Ramos (cell line): ENCODE results near the gene AJAP1.

Source experiments
- in situ Hi-C: fragments of 300-500 bp; cut with MboI; formaldehyde crosslinking; loops from one replicate; pipeline ENCODE4 v1.14.3; 2022; ENCODE audit warnings: low sequenced_read_pairs; ENCODE audit not compliant: unreplicated experiment

Gene AJAP1

GRCh38 chr1:4674117-4674516 is 19.7 kb downstream of the AJAP1 start:
- in situ Hi-C loops, result loop anchor here (25.0 kb wide), 1 partner anchor 138 kb away; no protein-coding TSS in a partner anchor

- in situ Hi-C loops, result loop anchor here (25.0 kb wide), 1 partner anchor 138 kb away; no protein-coding TSS in a partner anchor
Measured at GRCh38 chr1:4674676-4675075, 20.3 kb downstream of the AJAP1 start.

- in situ Hi-C loops, result no loop called here
Measured at GRCh38 chr1:4675454-4676186, 21.2 kb downstream of the AJAP1 start.

GRCh38 chr1:4676253-4676652 is 21.8 kb downstream of the AJAP1 start:
- in situ Hi-C loops, result no loop called here

- in situ Hi-C loops, result no loop called here
Measured at GRCh38 chr1:4677608-4678007, 23.2 kb downstream of the AJAP1 start.

- in situ Hi-C loops, result no loop called here
Measured at GRCh38 chr1:4678066-4678717, 23.8 kb downstream of the AJAP1 start.

- in situ Hi-C loops, result no loop called here
Measured at GRCh38 chr1:4681026-4681425, 26.6 kb downstream of the AJAP1 start.

- in situ Hi-C loops, result no loop called here
Measured at GRCh38 chr1:4682607-4683220, 28.3 kb downstream of the AJAP1 start.

GRCh38 chr1:4684136-4684535 is 29.7 kb downstream of the AJAP1 start:
- in situ Hi-C loops, result no loop called here

GRCh38 chr1:4684864-4685522 is 30.6 kb downstream of the AJAP1 start:
- in situ Hi-C loops, result no loop called here

- in situ Hi-C loops, result no loop called here
Measured at GRCh38 chr1:4685523-4685865, 31.1 kb downstream of the AJAP1 start.

GRCh38 chr1:4687943-4688342 is 33.5 kb downstream of the AJAP1 start:
- in situ Hi-C loops, result no loop called here

- in situ Hi-C loops, result no loop called here
Measured at GRCh38 chr1:4689271-4689935, 35.0 kb downstream of the AJAP1 start.

GRCh38 chr1:4689941-4690635 is 35.7 kb downstream of the AJAP1 start:
- in situ Hi-C loops, result no loop called here

GRCh38 chr1:4690951-4691675 is 36.7 kb downstream of the AJAP1 start:
- in situ Hi-C loops, result no loop called here

GRCh38 chr1:4691766-4692405 is 37.5 kb downstream of the AJAP1 start:
- in situ Hi-C loops, result no loop called here

GRCh38 chr1:4692437-4692836 is 38.0 kb downstream of the AJAP1 start:
- in situ Hi-C loops, result no loop called here

- in situ Hi-C loops, result no loop called here
Measured at GRCh38 chr1:4693331-4693730, 38.9 kb downstream of the AJAP1 start.

- in situ Hi-C loops, result no loop called here
Measured at GRCh38 chr1:4693891-4694290, 39.5 kb downstream of the AJAP1 start.
